NK-92 (cell line): ENCODE results near the gene SBF2.
"Not testable (repeated sequence)": the region's sequence is repeated elsewhere in the genome, so short reads cannot be mapped to it uniquely, and the experiment has no call there.

Experiments
- DNase-seq: peaks from one replicate; lab custom pipeline; 2025; ENCODE audit not compliant: unreplicated experiment; lab: John Stamatoyannopoulos, UW

SBF2 gene

GRCh38 chr11:9957072-9957471, 336.9 kb downstream of the SBF2 start:
- DNase-seq, result no peak

- DNase-seq, result no peak
Observed at GRCh38 chr11:9956483-9956882, 337.5 kb downstream of the SBF2 start.

- no peak for DNase-seq
Observed at GRCh38 chr11:9955391-9955790, 338.6 kb downstream of the SBF2 start.

- no peak for DNase-seq
Observed at GRCh38 chr11:9953994-9954626, 339.9 kb downstream of the SBF2 start.

- no peak for DNase-seq
Observed at GRCh38 chr11:9952511-9953196, 341.4 kb downstream of the SBF2 start.

GRCh38 chr11:9951807-9952206, 342.2 kb downstream of the SBF2 start:
- DNase-seq, result no peak

GRCh38 chr11:9950462-9950861, 343.6 kb downstream of the SBF2 start:
- no peak for DNase-seq

- DNase-seq, result no peak
Observed at GRCh38 chr11:9947231-9947864, 346.7 kb downstream of the SBF2 start.

- not testable (repeated sequence) for DNase-seq
Observed at GRCh38 chr11:9945680-9946079, 348.3 kb downstream of the SBF2 start.

- DNase-seq, result no peak
Observed at GRCh38 chr11:9943386-9944110, 350.5 kb downstream of the SBF2 start.

GRCh38 chr11:9941991-9942390, 352.0 kb downstream of the SBF2 start:
- DNase-seq, result no peak

GRCh38 chr11:9939150-9939549, 354.9 kb downstream of the SBF2 start:
- DNase-seq, result not testable (repeated sequence)

GRCh38 chr11:9936754-9937153, 357.3 kb downstream of the SBF2 start:
- no peak for DNase-seq

- DNase-seq, result not testable (repeated sequence)
Observed at GRCh38 chr11:9932843-9933242, 361.2 kb downstream of the SBF2 start.

- not testable (repeated sequence) for DNase-seq
Observed at GRCh38 chr11:9930562-9931331, 363.3 kb downstream of the SBF2 start.

GRCh38 chr11:9927670-9928069, 366.3 kb downstream of the SBF2 start:
- DNase-seq, result no peak

- DNase-seq, result no peak
Observed at GRCh38 chr11:9923280-9923679, 370.7 kb downstream of the SBF2 start.

GRCh38 chr11:9922806-9923205, 371.2 kb downstream of the SBF2 start:
- no peak for DNase-seq

- no peak for DNase-seq
Observed at GRCh38 chr11:9916480-9916879, 377.5 kb downstream of the SBF2 start.

- DNase-seq, result no peak
Observed at GRCh38 chr11:9914064-9914463, 380.0 kb downstream of the SBF2 start.
